Jurkat, Clone E6-1 (cell line): Measurements from ENCODE around the gene JDP2.

Experiments
- DNase-seq: peaks from one replicate; pipeline ENCODE4 v3.0.0-alpha.2; 2011; ENCODE audit warnings: low read depth, low spot score
- H3K4me3 ChIP-seq: 2 replicates; pipeline ENCODE4 v1.5.1; 2011; ENCODE audit warnings: mild to moderate bottlenecking, low read length, control low read depth, moderate library complexity

JDP2 gene

DNA sequence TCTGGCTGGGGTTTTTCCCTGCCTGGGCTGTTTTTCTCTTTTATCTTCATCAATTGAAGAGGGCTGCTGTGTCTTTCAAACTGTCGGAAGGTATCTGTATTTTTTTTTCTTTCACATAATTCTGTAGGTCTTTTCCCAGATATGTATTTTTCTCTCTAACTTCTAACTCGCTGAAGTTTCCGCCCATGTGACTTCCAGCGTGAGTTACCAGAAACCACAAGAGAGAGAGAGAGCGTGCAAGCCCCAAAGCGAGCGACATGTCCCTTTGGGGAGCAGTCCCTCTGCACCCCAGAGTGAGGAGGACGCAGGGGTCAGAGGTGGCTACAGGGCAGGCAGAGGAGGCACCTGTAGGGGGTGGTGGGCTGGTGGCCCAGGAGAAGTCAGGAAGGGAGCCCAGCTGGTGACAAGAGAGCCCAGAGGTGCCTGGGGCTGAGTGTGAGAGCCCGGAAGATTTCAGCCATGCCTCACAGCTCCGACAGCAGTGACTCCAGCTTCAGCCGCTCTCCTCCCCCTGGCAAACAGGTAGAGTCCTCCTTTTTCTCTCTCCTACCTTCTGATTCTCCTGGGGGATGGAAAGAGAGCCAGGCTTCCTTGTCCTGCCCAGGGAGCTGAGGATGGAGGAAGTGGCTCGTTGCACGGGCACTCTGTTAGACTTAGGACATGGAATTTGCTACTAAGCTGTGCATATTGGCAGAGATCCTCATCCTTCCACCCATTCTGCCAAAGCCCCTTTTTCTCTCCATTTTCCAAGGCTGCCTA lies 94.6 kb downstream of the JDP2 start, which contains the start of gene BATF:
Gene BATF, plus strand, starts transcription at position 246 of the 759 bp plus-strand sequence. Its CDS starts 214 bp downstream, at position 460.
- H3K4me3 ChIP-seq: peak within 1 kb of the TSS; percentile 59
- peak; percentile 73 for DNase-seq

DNA sequence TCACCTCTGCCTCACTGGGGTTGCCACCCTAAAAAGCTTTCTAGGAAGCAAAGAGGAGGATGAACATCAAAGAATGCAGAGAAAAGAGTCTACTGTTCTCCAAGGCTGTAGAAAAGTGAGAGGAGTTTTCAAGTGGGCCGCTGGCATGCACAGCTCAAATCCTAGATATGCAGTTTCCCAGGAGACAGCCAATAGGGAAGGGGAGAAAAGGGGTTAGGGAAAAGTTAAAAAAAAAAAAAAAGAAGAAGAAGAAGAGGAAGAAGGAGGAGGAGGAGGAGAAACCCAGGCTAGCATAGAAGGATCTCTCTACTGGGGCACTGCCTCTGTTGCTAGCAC lies 95.1 kb downstream of the JDP2 start:
- DNase-seq: no peak
- H3K4me3 ChIP-seq: peak overlapping the region; percentile 59
